HFF-Myc (cell line): ENCODE results near the gene UBN1.

Experiments
- DNase-seq: peaks from one replicate; pipeline ENCODE4 v3.0.0-alpha.2; 2011; ENCODE audit warnings: low read depth; ENCODE audit errors: extremely low read depth
- H3K4me3 ChIP-seq: replicated peaks from 2 replicates; pipeline ENCODE4 v1.5.1; 2011; ENCODE audit warnings: low read depth, mild to moderate bottlenecking, control low read depth, low read length
- CTCF ChIP-seq: IDR thresholded peaks from 2 replicates; pipeline ENCODE4 v1.5.1; 2012; ENCODE audit warnings: mild to moderate bottlenecking, low read depth, low read length, control low read depth; ENCODE audit errors: missing control alignments

UBN1 gene

GRCh38 chr16:4874666-4875065 is 27.4 kb downstream of the UBN1 start:
- TF ChIP-seq CTCF = no peak
- no peak overlapping the region for H3K4me3 ChIP-seq
- DNase-seq = no peak

- no peak for TF ChIP-seq CTCF
- H3K4me3 ChIP-seq = no peak overlapping the region
- DNase-seq = no peak
These were observed 29.5 kb downstream of the UBN1 start for GRCh38 chr16:4876646-4877379.

GRCh38 chr16:4877380-4877685 is 30.1 kb downstream of the UBN1 start:
- DNase-seq = no peak
- TF ChIP-seq CTCF = no peak
- H3K4me3 ChIP-seq = no peak overlapping the region

- no peak for DNase-seq
- H3K4me3 ChIP-seq = no peak overlapping the region
- no peak for TF ChIP-seq CTCF
These were observed 31.8 kb downstream of the UBN1 start for GRCh38 chr16:4879049-4879448.

GRCh38 chr16:4880006-4880580 is 32.8 kb downstream of the UBN1 start:
- H3K4me3 ChIP-seq = no peak overlapping the region
- TF ChIP-seq CTCF = no peak
- DNase-seq = no peak

- DNase-seq = no peak
- H3K4me3 ChIP-seq = no peak overlapping the region
- no peak for TF ChIP-seq CTCF
These were observed 34.8 kb downstream of the UBN1 start for GRCh38 chr16:4882000-4882632.
